GM06990 (cell line): ENCODE measurements around the gene SARNP.
A peak's percentile ranks its signal among the peaks of the same experiment; 100 is the strongest.

ENCODE experiments used
- DNase-seq: peaks from one replicate; pipeline ENCODE4 v3.0.0-alpha.2; 2011; ENCODE audit not compliant: insufficient read length; ENCODE audit errors: extremely low read depth
- H3K27me3 ChIP-seq: replicated peaks from 2 replicates; pipeline ENCODE4 v1.6.0; 2011; ENCODE audit warnings: low read length; ENCODE audit not compliant: control insufficient read depth, insufficient read depth
- H3K36me3 ChIP-seq: 2 replicates; pipeline ENCODE4 v1.5.1; 2011; ENCODE audit warnings: low read length; ENCODE audit not compliant: control insufficient read depth, insufficient read depth
- H3K4me3 ChIP-seq: replicated peaks from 2 replicates; pipeline ENCODE4 v1.5.1; 2011; ENCODE audit warnings: low read depth, mild to moderate bottlenecking, control low read depth, low read length
- CTCF ChIP-seq: IDR thresholded peaks from 2 replicates; pipeline ENCODE4 v1.5.1; 2011; ENCODE audit warnings: low read length, control low read depth, mild to moderate bottlenecking, inconsistent platforms; ENCODE audit not compliant: insufficient read depth, poor library complexity, severe bottlenecking

Gene SARNP

GRCh38 chr12:55716582-55716957, 101.0 kb downstream of the SARNP start:
- peaks cover 2% of the 10 kb centered on the region; the same call in 1 of the 2 replicates for H3K36me3 ChIP-seq
- no peak for TF ChIP-seq CTCF
- no peaks in the 10 kb centered on the region; the same call in 1 of the 2 replicates for H3K27me3 ChIP-seq
- DNase-seq: no peak
- H3K4me3 ChIP-seq: peak overlapping the region; percentile 88

GRCh38 chr12:55715833-55716581, 101.5 kb downstream of the SARNP start, which contains the start of gene BLOC1S1:
Gene BLOC1S1 (plus strand): TSS chr12:55716046. CDS start chr12:55716052, 6 bp downstream.
- Histone ChIP-seq H3K27me3 (no peaks in the 10 kb centered on the region; the same call in 1 of the 2 replicates), H3K4me3 (peak within 1 kb of the TSS; percentile 88), H3K36me3 (no peaks in the 10 kb centered on the region)
- peak; percentile 90 for DNase-seq
- TF ChIP-seq CTCF: no peak

- peak overlapping the region; percentile 88 for H3K4me3 ChIP-seq
- TF ChIP-seq CTCF: no peak
- no peak for DNase-seq
- H3K27me3 ChIP-seq: no peaks in the 10 kb centered on the region; the same call in 1 of the 2 replicates
- no peaks in the 10 kb centered on the region for H3K36me3 ChIP-seq
Measured at GRCh38 chr12:55715169-55715764, 102.3 kb downstream of the SARNP start.

GRCh38 chr12:55713721-55714120, 103.8 kb downstream of the SARNP start:
- Histone ChIP-seq H3K4me3 (no peak overlapping the region), H3K36me3 (no peaks in the 10 kb centered on the region), H3K27me3 (no peaks in the 10 kb centered on the region; the same call in 1 of the 2 replicates)
- TF ChIP-seq CTCF: no peak
- DNase-seq: no peak

- no peak for DNase-seq
- Histone ChIP-seq H3K27me3 (no peaks in the 10 kb centered on the region; the same call in 1 of the 2 replicates), H3K36me3 (no peaks in the 10 kb centered on the region), H3K4me3 (no peak overlapping the region)
- TF ChIP-seq CTCF: no peak
Measured at GRCh38 chr12:55712700-55713415, 104.7 kb downstream of the SARNP start.
